ENCODE measurements around the gene ZNF674. TPM values are rescaled to one million over a fixed set of nuclear protein-coding genes. Genes with fewer than 3 reads are reported as not detected.

The ZNF674 gene
- polyA plus RNA-seq, 1 donor from 2014 or later = 10.8 TPM

DNA sequence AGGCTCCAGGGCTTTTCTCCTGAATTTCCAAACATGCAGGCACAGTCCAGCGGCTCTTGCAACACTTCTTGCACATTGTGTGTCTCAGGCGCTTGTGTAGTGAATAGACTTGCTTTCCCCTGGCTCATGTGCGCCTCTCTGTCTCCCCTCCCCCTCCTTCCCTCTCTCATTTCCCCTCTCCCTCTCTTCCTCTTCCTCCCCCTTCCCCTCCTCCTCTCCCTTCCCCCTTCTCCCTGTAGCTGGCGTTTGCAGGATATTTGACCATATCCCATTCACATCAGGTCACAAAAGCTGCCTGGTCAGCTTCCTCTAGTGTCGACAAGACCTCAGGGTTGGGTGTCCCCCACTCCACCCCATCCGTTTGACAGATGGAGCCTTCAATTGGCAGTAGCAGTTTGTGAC, 30.8 kb upstream of the ZNF674 start:
- no peak overlapping the region for H3K4me2 ChIP-seq (ENCODE audit: low read length)
- no peaks in the 10 kb centered on the region for H3K9me3 ChIP-seq (ENCODE audit: low read length)
- H3K9ac ChIP-seq (ENCODE audit: low read length) = no peak overlapping the region
- H3K27me3 ChIP-seq (ENCODE audit: insufficient read depth, low read depth, low read length) = peaks cover 17% of the 10 kb centered on the region
- H3K27ac ChIP-seq (ENCODE audit: low read length) = no peak overlapping the region
- no peak overlapping the region for H2AFZ ChIP-seq (ENCODE audit: low read depth, low read length)
- no peaks in the 10 kb centered on the region for H3K9me2 ChIP-seq (ENCODE audit: insufficient read depth, low read length)
- peak overlapping the region; percentile 75 for H3K4me3 ChIP-seq (ENCODE audit: low read length)
- no peaks in the 10 kb centered on the region for H3F3A ChIP-seq (ENCODE audit: insufficient read depth, low read length, poor library complexity, severe bottlenecking)
- H3K79me2 ChIP-seq (replicated peaks; ENCODE audit: insufficient read depth, low read length) = no peaks in the 10 kb centered on the region
- TF ChIP-seq SMC3 (conservative IDR thresholded peaks at IDR 0.05; ENCODE audit: poor library complexity) (no peak), TAF1 (IDR thresholded peaks at IDR 0.05; ENCODE audit: low read depth) (no peak), EP300 (conservative IDR thresholded peaks at IDR 0.05; ENCODE audit: poor library complexity, severe bottlenecking) (no peak), CTCF (IDR thresholded peaks at IDR 0.05; ENCODE audit: poor library complexity, severe bottlenecking) (no peak), MXI1 (conservative IDR thresholded peaks at IDR 0.05; ENCODE audit: poor library complexity, severe bottlenecking) (no peak), POLR2AphosphoS5 (IDR thresholded peaks at IDR 0.05) (no peak), RAD21 (conservative IDR thresholded peaks at IDR 0.05) (no peak), EZH2 (IDR thresholded peaks at IDR 0.05; ENCODE audit: borderline replicate concordance, insufficient read depth, low read length, poor library complexity, severe bottlenecking) (no peak)
- TF ChIP-seq, protein P1, sequence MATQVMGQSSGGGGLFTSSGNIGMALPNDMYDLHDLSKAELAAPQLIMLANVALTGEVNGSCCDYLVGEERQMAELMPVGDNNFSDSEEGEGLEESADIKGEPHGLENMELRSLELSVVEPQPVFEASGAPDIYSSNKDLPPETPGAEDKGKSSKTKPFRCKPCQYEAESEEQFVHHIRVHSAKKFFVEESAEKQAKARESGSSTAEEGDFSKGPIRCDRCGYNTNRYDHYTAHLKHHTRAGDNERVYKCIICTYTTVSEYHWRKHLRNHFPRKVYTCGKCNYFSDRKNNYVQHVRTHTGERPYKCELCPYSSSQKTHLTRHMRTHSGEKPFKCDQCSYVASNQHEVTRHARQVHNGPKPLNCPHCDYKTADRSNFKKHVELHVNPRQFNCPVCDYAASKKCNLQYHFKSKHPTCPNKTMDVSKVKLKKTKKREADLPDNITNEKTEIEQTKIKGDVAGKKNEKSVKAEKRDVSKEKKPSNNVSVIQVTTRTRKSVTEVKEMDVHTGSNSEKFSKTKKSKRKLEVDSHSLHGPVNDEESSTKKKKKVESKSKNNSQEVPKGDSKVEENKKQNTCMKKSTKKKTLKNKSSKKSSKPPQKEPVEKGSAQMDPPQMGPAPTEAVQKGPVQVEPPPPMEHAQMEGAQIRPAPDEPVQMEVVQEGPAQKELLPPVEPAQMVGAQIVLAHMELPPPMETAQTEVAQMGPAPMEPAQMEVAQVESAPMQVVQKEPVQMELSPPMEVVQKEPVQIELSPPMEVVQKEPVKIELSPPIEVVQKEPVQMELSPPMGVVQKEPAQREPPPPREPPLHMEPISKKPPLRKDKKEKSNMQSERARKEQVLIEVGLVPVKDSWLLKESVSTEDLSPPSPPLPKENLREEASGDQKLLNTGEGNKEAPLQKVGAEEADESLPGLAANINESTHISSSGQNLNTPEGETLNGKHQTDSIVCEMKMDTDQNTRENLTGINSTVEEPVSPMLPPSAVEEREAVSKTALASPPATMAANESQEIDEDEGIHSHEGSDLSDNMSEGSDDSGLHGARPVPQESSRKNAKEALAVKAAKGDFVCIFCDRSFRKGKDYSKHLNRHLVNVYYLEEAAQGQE (IDR thresholded peaks at IDR 0.05; ENCODE audit: borderline replicate concordance) = no peak
- H4K20me1 ChIP-seq (ENCODE audit: insufficient read depth) = no peaks in the 10 kb centered on the region
- H3K36me3 ChIP-seq (ENCODE audit: insufficient read depth, low read length) = no peaks in the 10 kb centered on the region

GRCh38 chrX:46575586-46575985, 30.4 kb upstream of the ZNF674 start:
- Histone ChIP-seq H4K20me1 (ENCODE audit: insufficient read depth) (no peaks in the 10 kb centered on the region), H3K4me3 (ENCODE audit: low read length) (peak overlapping the region; percentile 75), H3K79me2 (replicated peaks; ENCODE audit: insufficient read depth, low read length) (no peaks in the 10 kb centered on the region), H2AFZ (ENCODE audit: low read depth, low read length) (no peak overlapping the region), H3K9ac (ENCODE audit: low read length) (peak overlapping the region; percentile 58), H3K4me2 (ENCODE audit: low read length) (peak overlapping the region; percentile 25), H3K27ac (ENCODE audit: low read length) (no peak overlapping the region), H3K36me3 (ENCODE audit: insufficient read depth, low read length) (no peaks in the 10 kb centered on the region), H3K9me2 (ENCODE audit: insufficient read depth, low read length) (no peaks in the 10 kb centered on the region), H3K9me3 (ENCODE audit: low read length) (no peaks in the 10 kb centered on the region), H3F3A (ENCODE audit: insufficient read depth, low read length, poor library complexity, severe bottlenecking) (no peaks in the 10 kb centered on the region), H3K27me3 (ENCODE audit: insufficient read depth, low read depth, low read length) (peaks cover 17% of the 10 kb centered on the region)
- TF ChIP-seq TAF1 (IDR thresholded peaks at IDR 0.05; ENCODE audit: low read depth) = no peak
- TF ChIP-seq RAD21 (conservative IDR thresholded peaks at IDR 0.05) = no peak
- no peak for TF ChIP-seq EZH2 (IDR thresholded peaks at IDR 0.05; ENCODE audit: borderline replicate concordance, insufficient read depth, low read length, poor library complexity, severe bottlenecking)
- TF ChIP-seq CTCF (IDR thresholded peaks at IDR 0.05; ENCODE audit: poor library complexity, severe bottlenecking) = no peak

Measured in neural cell (in vitro differentiated cells).